K562 (cell line): ENCODE measurements around the gene DNASE1L1.

Source experiments
- CTCF ChIP-seq, 3 experiments: IDR thresholded peaks in 2 of 3; conservative IDR thresholded peaks in 1 of 3; 2 replicates each; pipeline ENCODE4 v1.5.1; 2011 to 2012; ENCODE audit warnings: low read length in 3 of 3, mild to moderate bottlenecking in 3 of 3, control low read depth in 2 of 3, improper control_type of control experiment in 1 of 3, inconsistent platforms in 1 of 3, low read depth in 1 of 3, mixed read lengths in 1 of 3, moderate library complexity in 1 of 3; ENCODE audit not compliant: insufficient read depth in 2 of 3
- FOXM1 ChIP-seq, 2 experiments: fragments of 450-650 bp in 1 of 2; sonication (generic) in 1 of 2; formaldehyde crosslinking in 1 of 2; IDR thresholded peaks; 2 replicates each; pipeline versions ENCODE4 v1.6.1 to v1.9.0; 2017 to 2022; ENCODE audit warnings: low read depth in 2 of 2, mild to moderate bottlenecking in 2 of 2, missing genetic modification reagents in 1 of 2, moderate library complexity in 1 of 2
- HNRNPL ChIP-seq: fragments of 200-400 bp; formaldehyde crosslinking; IDR thresholded peaks from 2 replicates; pipeline ENCODE4 v1.6.1; 2017; ENCODE audit warnings: low read depth, mild to moderate bottlenecking, low read length
- MAX ChIP-seq: sonication (generic); formaldehyde crosslinking; IDR thresholded peaks from 2 replicates; pipeline ENCODE4 v1.9.0; 2022; ENCODE audit warnings: mild to moderate bottlenecking, missing genetic modification reagents
- MEF2A ChIP-seq: IDR thresholded peaks from 2 replicates; pipeline ENCODE4 v1.6.1; 2011; ENCODE audit warnings: low read depth, mild to moderate bottlenecking, low read length, moderate library complexity; ENCODE audit not compliant: control insufficient read depth
- RFX5 ChIP-seq: IDR thresholded peaks from 2 replicates; pipeline ENCODE4 v1.6.1; 2011; ENCODE audit warnings: low read depth, mild to moderate bottlenecking, improper control_type of control experiment, low read length
- RHOXF2B ChIP-seq: fragments of 250-450 bp; sonication (Bioruptor Pico); conservative IDR thresholded peaks from 2 replicates; pipeline ENCODE4 v1.5.1; 2021
- SP2 ChIP-seq: IDR thresholded peaks from 2 replicates; pipeline ENCODE4 v1.6.1; 2011; ENCODE audit warnings: mild to moderate bottlenecking, low read depth, low read length, moderate library complexity; ENCODE audit not compliant: poor library complexity, severe bottlenecking; ENCODE audit errors: extremely low read depth
- ZNF41 ChIP-seq: fragments of 250-450 bp; sonication (Bioruptor Pico); conservative IDR thresholded peaks from 2 replicates; pipeline ENCODE4 v1.4.0; 2020; ENCODE audit warnings: mild to moderate bottlenecking

- TF ChIP-seq RHOXF2B (CRISPR knock-in tag) = no peak
- no peak for TF ChIP-seq ZNF41 (CRISPR knock-in tag)
- TF ChIP-seq HNRNPL = no peak
- TF ChIP-seq MEF2A = no peak
- TF ChIP-seq MAX (CRISPR knock-in tag) = no peak
- TF ChIP-seq RFX5 = no peak
- no peak for TF ChIP-seq CTCF (IDR thresholded peaks at IDR 0.05 in 2 of 3, conservative IDR thresholded peaks at IDR 0.05 in 1 of 3; ENCODE audit: insufficient read depth in 2 of 3, low read depth in 1 of 3, low read length in 3 of 3)
- no peak for TF ChIP-seq FOXM1 (IDR thresholded peaks at IDR 0.05; ENCODE audit: low read depth)
- TF ChIP-seq FOXM1 (CRISPR knock-in tag; IDR thresholded peaks at IDR 0.05; ENCODE audit: low read depth) = no peak
- TF ChIP-seq SP2 = no peak
These were observed 56.6 kb downstream of the DNASE1L1 start for GRCh38 chrX:154352466-154352865.
